ENCODE results near the gene PAK6. TPM values are rescaled to one million over a fixed set of nuclear protein-coding genes. Genes with fewer than 3 reads are reported as not detected.
A peak's percentile ranks its signal among the peaks of the same experiment; 100 is the strongest.

The PAK6 gene
- total RNA-seq, 1 donor from 2014 or later = 0.31 TPM

DNA sequence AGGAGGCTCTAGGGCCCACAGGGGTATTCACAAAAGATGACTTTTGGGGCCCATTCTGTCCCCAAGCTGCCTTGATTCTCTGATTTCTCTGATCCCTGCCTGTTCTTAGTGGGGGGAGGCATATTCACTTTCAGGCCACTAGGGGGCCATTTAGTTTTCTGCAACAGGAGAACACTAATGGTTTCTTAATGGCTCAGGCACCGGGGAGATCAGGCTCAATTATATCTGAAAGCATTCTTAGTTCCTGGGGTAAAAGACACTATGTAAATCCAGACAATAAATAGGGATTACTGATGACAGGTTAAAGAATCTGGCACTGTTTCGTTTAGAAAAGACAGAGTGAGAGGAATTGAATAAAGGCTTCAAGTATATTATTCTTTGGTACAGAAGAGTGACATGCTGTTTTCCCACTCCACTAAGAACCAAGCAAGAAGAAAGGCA is 82.1 kb downstream of the PAK6 start:
- no peaks in the 10 kb centered on the region for H3K9me3 Mint-ChIP-seq (ENCODE audit: unreplicated experiment)
- DNase-seq (ENCODE audit: low spot score) = no peak
- no peaks in the 10 kb centered on the region for H3K36me3 Mint-ChIP-seq (ENCODE audit: low read depth, unreplicated experiment)
- H3K4me1 Mint-ChIP-seq (ENCODE audit: unreplicated experiment) = peaks cover 23% of the 10 kb centered on the region
- TF ChIP-seq, protein P1, sequence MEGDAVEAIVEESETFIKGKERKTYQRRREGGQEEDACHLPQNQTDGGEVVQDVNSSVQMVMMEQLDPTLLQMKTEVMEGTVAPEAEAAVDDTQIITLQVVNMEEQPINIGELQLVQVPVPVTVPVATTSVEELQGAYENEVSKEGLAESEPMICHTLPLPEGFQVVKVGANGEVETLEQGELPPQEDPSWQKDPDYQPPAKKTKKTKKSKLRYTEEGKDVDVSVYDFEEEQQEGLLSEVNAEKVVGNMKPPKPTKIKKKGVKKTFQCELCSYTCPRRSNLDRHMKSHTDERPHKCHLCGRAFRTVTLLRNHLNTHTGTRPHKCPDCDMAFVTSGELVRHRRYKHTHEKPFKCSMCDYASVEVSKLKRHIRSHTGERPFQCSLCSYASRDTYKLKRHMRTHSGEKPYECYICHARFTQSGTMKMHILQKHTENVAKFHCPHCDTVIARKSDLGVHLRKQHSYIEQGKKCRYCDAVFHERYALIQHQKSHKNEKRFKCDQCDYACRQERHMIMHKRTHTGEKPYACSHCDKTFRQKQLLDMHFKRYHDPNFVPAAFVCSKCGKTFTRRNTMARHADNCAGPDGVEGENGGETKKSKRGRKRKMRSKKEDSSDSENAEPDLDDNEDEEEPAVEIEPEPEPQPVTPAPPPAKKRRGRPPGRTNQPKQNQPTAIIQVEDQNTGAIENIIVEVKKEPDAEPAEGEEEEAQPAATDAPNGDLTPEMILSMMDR (IDR thresholded peaks at IDR 0.05; ENCODE audit: unreplicated experiment) = peak; percentile 87
- peaks cover 19% of the 10 kb centered on the region for H3K27me3 Mint-ChIP-seq (ENCODE audit: unreplicated experiment)
- H3K27ac Mint-ChIP-seq (ENCODE audit: unreplicated experiment) = no peak overlapping the region
- no peak overlapping the region for H3K4me3 Mint-ChIP-seq (ENCODE audit: unreplicated experiment)

DNA sequence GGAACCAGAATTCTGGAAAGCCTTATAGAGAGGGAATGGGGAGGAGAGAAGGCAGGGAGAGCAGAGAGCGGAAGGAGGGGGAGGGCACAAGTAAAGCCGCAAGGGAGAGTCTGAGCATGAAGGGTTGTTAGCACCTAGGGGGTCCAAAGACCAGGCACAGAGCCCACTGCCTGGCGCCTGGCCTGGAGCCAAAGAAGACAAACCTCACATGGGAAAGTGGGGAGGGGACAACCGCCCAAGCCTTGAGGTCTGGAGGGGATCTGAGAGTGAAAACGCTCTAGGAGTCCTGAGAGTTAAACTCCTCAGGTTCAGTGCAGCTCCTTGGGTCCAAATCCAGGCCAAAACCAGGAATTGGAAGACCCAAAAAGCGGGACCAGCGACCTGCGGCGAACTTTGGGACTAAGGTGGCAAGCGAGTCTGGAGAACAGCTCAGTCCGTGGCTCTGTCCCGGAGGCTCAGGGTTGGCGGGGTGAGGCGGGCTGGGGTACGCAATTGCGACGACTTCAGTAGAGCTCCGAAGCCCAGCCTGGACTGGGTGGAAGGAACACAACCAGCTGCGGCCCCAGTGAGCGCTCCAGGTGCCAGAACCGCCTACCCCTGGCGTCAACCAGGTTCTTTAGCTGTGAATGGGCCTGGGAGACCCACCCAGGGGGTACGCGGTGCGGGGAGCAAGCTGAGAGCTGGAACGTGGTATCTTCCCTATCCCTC is 83.8 kb downstream of the PAK6 start:
- H3K27ac Mint-ChIP-seq (ENCODE audit: unreplicated experiment) = no peak overlapping the region

DNA sequence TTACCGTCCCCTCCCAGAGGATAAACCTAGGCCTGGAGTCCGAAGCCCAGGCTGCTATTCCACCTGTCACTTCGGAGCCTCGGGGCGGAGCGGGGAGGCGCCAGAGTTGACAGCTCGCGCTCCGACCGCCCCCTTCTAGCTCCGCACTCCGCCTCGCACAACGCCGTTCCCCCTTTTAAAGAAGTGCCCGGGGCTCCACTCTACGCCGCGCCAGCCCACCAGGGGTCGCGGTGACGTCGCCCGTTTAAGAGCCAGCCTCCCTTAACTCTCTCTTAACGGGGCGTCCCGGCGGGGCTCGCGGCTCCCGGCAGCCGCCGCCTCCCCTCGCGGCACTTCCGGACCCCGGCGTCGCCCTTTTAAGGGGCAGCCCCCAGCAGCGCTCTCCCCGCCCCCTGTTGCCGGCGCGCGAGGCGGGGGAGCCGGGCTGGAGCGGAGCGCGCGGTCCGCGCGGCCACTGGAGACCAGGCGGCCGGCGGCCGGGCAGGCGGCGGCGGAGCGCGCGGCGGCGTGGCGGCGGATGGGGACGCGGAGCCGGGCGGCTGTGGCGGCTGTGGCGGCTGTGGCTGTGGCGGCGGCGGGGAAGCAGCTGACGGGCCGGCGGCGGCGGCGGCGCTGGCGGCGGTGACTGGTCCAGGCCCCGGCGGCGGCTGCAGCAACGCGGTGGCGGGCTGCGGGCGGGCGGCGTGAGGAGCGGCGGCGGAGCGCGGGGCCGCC is 84.5 kb downstream of the PAK6 start, which contains the start of gene INAFM2:
Gene INAFM2 (plus strand): TSS at position 454 of the 714 bp plus-strand sequence. CDS start 364 bp downstream, outside the sequence.
- H3K4me1 Mint-ChIP-seq (ENCODE audit: unreplicated experiment) = peaks cover 43% of the 10 kb centered on the region
- H3K9me3 Mint-ChIP-seq (ENCODE audit: unreplicated experiment) = no peaks in the 10 kb centered on the region
- peak; percentile 95 for DNase-seq (ENCODE audit: low spot score)
- TF ChIP-seq, protein P1 (IDR thresholded peaks at IDR 0.05; ENCODE audit: unreplicated experiment) = peak; percentile 71
- H3K36me3 Mint-ChIP-seq (ENCODE audit: low read depth, unreplicated experiment) = no peaks in the 10 kb centered on the region
- H3K27ac Mint-ChIP-seq (ENCODE audit: unreplicated experiment) = no peak within 1 kb of the TSS
- peaks cover 18% of the 10 kb centered on the region for H3K27me3 Mint-ChIP-seq (ENCODE audit: unreplicated experiment)
- H3K4me3 Mint-ChIP-seq (ENCODE audit: unreplicated experiment) = peak within 1 kb of the TSS; percentile 79

More for the DNA sequence above, 83.8 kb downstream of the PAK6 start:
- peak overlapping the region; percentile 79 for H3K4me3 Mint-ChIP-seq (ENCODE audit: unreplicated experiment)
- H3K4me1 Mint-ChIP-seq (ENCODE audit: unreplicated experiment) = peaks cover 36% of the 10 kb centered on the region
- DNase-seq (ENCODE audit: low spot score) = no peak
- peaks cover 18% of the 10 kb centered on the region for H3K27me3 Mint-ChIP-seq (ENCODE audit: unreplicated experiment)
- H3K9me3 Mint-ChIP-seq (ENCODE audit: unreplicated experiment) = no peaks in the 10 kb centered on the region
- TF ChIP-seq, protein P1 (IDR thresholded peaks at IDR 0.05; ENCODE audit: unreplicated experiment) = no peak
- H3K36me3 Mint-ChIP-seq (ENCODE audit: low read depth, unreplicated experiment) = no peaks in the 10 kb centered on the region

DNA sequence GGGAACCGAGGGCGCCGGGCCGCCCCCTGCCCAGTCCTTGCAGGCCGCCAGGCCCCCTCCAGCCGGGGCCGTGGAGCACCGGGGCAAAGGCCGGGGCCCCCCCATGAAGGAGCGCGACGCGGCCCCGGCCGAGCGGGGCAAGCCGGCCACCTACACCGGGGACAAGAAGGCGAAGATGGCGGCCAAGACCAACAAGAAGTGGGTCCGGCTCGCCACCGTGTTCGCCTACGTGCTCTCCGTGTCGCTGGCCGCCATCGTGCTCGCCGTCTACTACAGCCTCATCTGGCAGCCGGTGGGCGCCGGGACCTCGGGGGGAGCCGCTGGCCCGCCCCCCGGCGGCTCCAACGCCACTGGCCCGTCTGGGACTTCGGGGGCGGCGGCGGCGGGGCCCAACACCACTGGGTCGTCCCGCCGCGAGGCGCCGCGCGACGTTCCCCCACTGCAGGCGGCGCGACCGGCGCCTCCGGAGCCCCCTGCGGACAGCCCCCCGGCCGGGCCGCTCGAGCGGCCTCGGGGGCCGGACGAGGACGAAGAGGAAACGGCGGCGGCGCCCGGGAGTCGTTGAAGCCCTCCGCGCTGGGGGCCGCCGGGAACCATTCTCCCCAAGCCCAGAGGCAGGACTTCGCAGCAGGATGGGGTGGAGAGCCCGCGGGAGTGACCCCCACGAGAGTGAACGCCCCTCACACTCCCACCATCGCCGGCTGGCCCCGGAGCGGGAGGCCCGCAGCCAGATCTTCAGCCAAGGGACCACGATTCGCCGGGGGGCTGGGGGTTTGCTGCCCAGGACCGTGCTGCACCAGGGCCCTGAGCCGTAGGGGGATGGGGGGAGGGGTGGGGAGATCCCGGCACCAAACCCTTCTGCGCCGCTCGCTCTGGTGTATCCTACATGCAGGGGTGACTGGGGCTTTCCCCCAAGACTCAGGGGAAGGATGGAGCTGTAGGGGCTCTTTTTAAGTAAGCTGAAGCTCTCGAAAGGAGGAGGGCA is 85.4 kb downstream of the PAK6 start:
- Mint-ChIP-seq H3K9me3 (ENCODE audit: unreplicated experiment) (no peaks in the 10 kb centered on the region), H3K27me3 (ENCODE audit: unreplicated experiment) (peaks cover 18% of the 10 kb centered on the region), H3K27ac (ENCODE audit: unreplicated experiment) (no peak overlapping the region), H3K4me3 (ENCODE audit: unreplicated experiment) (peak overlapping the region; percentile 88), H3K4me1 (ENCODE audit: unreplicated experiment) (peaks cover 48% of the 10 kb centered on the region), H3K36me3 (ENCODE audit: low read depth, unreplicated experiment) (no peaks in the 10 kb centered on the region)
- no peak for DNase-seq (ENCODE audit: low spot score)
- TF ChIP-seq, protein P1 (IDR thresholded peaks at IDR 0.05; ENCODE audit: unreplicated experiment) = no peak

Data from endothelial cell (in vitro differentiated cells).